Panc1 (cell line): ENCODE data around the gene SERPIND1. TPM values are rescaled to one million over a fixed set of nuclear protein-coding genes. Genes with fewer than 3 reads are reported as not detected.
"Not testable (repeated sequence)": the region's sequence is repeated elsewhere in the genome, so short reads cannot be mapped to it uniquely, and the experiment has no call there.

Source experiments
- ATAC-seq: fragments of 200-7000 bp; cut with Tn5 transposase; 2 replicates; pipeline ENCODE4 v1.9.1; 2020; ENCODE audit warnings: mild to moderate bottlenecking, moderate library complexity
- BruUV-seq: library from RNA; stranded (reverse); fragments of 400-500 nt; replicated peaks from 2 replicates; lab custom pipeline; 2021; lab: Mats Ljungman, UMichigan
- CTCF ChIA-PET: fragments of 300-600 bp; sonication (Branson Sonifier 250); formaldehyde crosslinking; loops from one replicate; lab custom pipeline; 2022; ENCODE audit warnings: antibody characterized with exemption; lab: Charles Lee
- POLR2A ChIA-PET: fragments of 300-600 bp; sonication (Branson Sonifier 250); formaldehyde crosslinking; loops from one replicate; lab custom pipeline; 2022; ENCODE audit warnings: antibody characterized with exemption; lab: Charles Lee
- DNase-seq: peaks from one replicate; pipeline ENCODE4 v3.0.0-alpha.2; 2010; ENCODE audit warnings: low read depth, low spot score
- H3K27ac ChIP-seq: 2 replicates; pipeline ENCODE4 v1.5.1; 2011; ENCODE audit warnings: mild to moderate bottlenecking, low read length, inconsistent platforms
- H3K27me3 ChIP-seq: fragments of 200-500 bp; sonication (Bioruptor generic); 2 replicates; pipeline ENCODE4 v1.6.0; 2014; ENCODE audit warnings: low read length, inconsistent platforms; ENCODE audit not compliant: control insufficient read depth, insufficient read depth
- H3K36me3 ChIP-seq: fragments of 200-500 bp; sonication (Bioruptor generic); 2 replicates; pipeline ENCODE4 v1.5.1; 2014; ENCODE audit warnings: inconsistent platforms, mild to moderate bottlenecking, low read length, moderate library complexity; ENCODE audit not compliant: control insufficient read depth, insufficient read depth
- H3K4me1 ChIP-seq: 2 replicates; pipeline ENCODE4 v1.5.1; 2011; ENCODE audit warnings: inconsistent platforms, mild to moderate bottlenecking, low read length, moderate library complexity; ENCODE audit not compliant: control insufficient read depth, insufficient read depth
- H3K4me3 ChIP-seq, 2 experiments: 2 replicates each; pipeline ENCODE4 v1.5.1; 2011 to 2012; ENCODE audit warnings: low read depth in 2 of 2, low read length in 2 of 2, mild to moderate bottlenecking in 2 of 2, inconsistent platforms in 1 of 2, moderate library complexity in 1 of 2
- H3K9me3 ChIP-seq: fragments of 200-500 bp; sonication (Bioruptor generic); 2 replicates; pipeline ENCODE4 v1.5.1; 2014; ENCODE audit warnings: low read depth, mild to moderate bottlenecking, inconsistent platforms, low read length, moderate library complexity; ENCODE audit not compliant: control insufficient read depth, insufficient read depth
- POLR2AphosphoS5 ChIP-seq: IDR thresholded peaks from 2 replicates; pipeline ENCODE4 v1.6.1; 2012; ENCODE audit warnings: mild to moderate bottlenecking, low read depth, low read length, moderate library complexity
- SIN3A ChIP-seq: IDR thresholded peaks from 2 replicates; pipeline ENCODE4 v1.6.1; 2012; ENCODE audit warnings: low read depth, mild to moderate bottlenecking, low read length, moderate library complexity, borderline replicate concordance; ENCODE audit not compliant: insufficient read depth
- TCF7L2 ChIP-seq: IDR thresholded peaks from 2 replicates; pipeline ENCODE4 v1.6.1; 2011; ENCODE audit warnings: mild to moderate bottlenecking, low read depth, low read length, inconsistent platforms
- in situ Hi-C: cut with HindIII; loops from 2 replicates; pipeline ENCODE4 v1.10.0; 2016; ENCODE audit warnings: low sequenced_read_pairs, low pct_unique_long_range_greater_than_20kb
- intact Hi-C: fragments of 100-400 bp; cut with micrococcal nuclease; formaldehyde crosslinking; loops from one replicate; pipeline ENCODE4 v1.10.0; 2022; ENCODE audit not compliant: unreplicated experiment
- total RNA-seq: library from RNA; stranded (reverse); gene quantifications from one replicate; pipeline ENCODE4 v1.2.1, GENCODE V29; 2021; ENCODE audit not compliant: unreplicated experiment
- TF ChIP-seq, protein P1 (sequence below), 2 experiments: IDR thresholded peaks; 2 replicates each; pipeline ENCODE4 v1.6.1; 2011 to 2012; ENCODE audit warnings: low read depth in 2 of 2, control low read depth in 1 of 2, low read length in 1 of 2, mild to moderate bottlenecking in 1 of 2, moderate library complexity in 1 of 2; ENCODE audit not compliant: insufficient read depth in 1 of 2
- TF ChIP-seq, protein P2 (sequence below): fragments of 450-650 bp; IDR thresholded peaks from 2 replicates; pipeline ENCODE4 v1.5.1; 2017; ENCODE audit warnings: mild to moderate bottlenecking

SERPIND1 gene
- total RNA-seq, 1 experiment from 2014 or later = 0.18 TPM

- in situ Hi-C loops (no loop called here), intact Hi-C loops (no loop called here)
- Histone ChIP-seq H3K4me1 (no peaks in the 10 kb centered on the region), H3K9me3 (no peaks in the 10 kb centered on the region), H3K36me3 (0 out of 2 replicates have a peak, but pooled peaks cover 4% of the 10 kb centered on the region), H3K27me3 (no peaks in the 10 kb centered on the region), H3K4me3 (no peak overlapping the region), H3K27ac (no peak overlapping the region)
- POLR2A ChIA-PET = no interaction called here
- no peak for ATAC-seq
- TF ChIP-seq POLR2AphosphoS5 = no peak
- TF ChIP-seq, protein P1, sequence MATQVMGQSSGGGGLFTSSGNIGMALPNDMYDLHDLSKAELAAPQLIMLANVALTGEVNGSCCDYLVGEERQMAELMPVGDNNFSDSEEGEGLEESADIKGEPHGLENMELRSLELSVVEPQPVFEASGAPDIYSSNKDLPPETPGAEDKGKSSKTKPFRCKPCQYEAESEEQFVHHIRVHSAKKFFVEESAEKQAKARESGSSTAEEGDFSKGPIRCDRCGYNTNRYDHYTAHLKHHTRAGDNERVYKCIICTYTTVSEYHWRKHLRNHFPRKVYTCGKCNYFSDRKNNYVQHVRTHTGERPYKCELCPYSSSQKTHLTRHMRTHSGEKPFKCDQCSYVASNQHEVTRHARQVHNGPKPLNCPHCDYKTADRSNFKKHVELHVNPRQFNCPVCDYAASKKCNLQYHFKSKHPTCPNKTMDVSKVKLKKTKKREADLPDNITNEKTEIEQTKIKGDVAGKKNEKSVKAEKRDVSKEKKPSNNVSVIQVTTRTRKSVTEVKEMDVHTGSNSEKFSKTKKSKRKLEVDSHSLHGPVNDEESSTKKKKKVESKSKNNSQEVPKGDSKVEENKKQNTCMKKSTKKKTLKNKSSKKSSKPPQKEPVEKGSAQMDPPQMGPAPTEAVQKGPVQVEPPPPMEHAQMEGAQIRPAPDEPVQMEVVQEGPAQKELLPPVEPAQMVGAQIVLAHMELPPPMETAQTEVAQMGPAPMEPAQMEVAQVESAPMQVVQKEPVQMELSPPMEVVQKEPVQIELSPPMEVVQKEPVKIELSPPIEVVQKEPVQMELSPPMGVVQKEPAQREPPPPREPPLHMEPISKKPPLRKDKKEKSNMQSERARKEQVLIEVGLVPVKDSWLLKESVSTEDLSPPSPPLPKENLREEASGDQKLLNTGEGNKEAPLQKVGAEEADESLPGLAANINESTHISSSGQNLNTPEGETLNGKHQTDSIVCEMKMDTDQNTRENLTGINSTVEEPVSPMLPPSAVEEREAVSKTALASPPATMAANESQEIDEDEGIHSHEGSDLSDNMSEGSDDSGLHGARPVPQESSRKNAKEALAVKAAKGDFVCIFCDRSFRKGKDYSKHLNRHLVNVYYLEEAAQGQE (IDR thresholded peaks at IDR 0.05; ENCODE audit: insufficient read depth in 1 of 2, low read depth in 2 of 2, low read length in 1 of 2) = no peak
- TF ChIP-seq, protein P2, sequence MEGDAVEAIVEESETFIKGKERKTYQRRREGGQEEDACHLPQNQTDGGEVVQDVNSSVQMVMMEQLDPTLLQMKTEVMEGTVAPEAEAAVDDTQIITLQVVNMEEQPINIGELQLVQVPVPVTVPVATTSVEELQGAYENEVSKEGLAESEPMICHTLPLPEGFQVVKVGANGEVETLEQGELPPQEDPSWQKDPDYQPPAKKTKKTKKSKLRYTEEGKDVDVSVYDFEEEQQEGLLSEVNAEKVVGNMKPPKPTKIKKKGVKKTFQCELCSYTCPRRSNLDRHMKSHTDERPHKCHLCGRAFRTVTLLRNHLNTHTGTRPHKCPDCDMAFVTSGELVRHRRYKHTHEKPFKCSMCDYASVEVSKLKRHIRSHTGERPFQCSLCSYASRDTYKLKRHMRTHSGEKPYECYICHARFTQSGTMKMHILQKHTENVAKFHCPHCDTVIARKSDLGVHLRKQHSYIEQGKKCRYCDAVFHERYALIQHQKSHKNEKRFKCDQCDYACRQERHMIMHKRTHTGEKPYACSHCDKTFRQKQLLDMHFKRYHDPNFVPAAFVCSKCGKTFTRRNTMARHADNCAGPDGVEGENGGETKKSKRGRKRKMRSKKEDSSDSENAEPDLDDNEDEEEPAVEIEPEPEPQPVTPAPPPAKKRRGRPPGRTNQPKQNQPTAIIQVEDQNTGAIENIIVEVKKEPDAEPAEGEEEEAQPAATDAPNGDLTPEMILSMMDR = no peak
- TF ChIP-seq TCF7L2 = no peak
- TF ChIP-seq SIN3A = no peak
- no TSS peak for BruUV-seq
- CTCF ChIA-PET = no interaction called here
- DNase-seq = no peak
These were observed 45.6 kb downstream of the SERPIND1 start for GRCh38 chr22:20819471-20819870.

DNA sequence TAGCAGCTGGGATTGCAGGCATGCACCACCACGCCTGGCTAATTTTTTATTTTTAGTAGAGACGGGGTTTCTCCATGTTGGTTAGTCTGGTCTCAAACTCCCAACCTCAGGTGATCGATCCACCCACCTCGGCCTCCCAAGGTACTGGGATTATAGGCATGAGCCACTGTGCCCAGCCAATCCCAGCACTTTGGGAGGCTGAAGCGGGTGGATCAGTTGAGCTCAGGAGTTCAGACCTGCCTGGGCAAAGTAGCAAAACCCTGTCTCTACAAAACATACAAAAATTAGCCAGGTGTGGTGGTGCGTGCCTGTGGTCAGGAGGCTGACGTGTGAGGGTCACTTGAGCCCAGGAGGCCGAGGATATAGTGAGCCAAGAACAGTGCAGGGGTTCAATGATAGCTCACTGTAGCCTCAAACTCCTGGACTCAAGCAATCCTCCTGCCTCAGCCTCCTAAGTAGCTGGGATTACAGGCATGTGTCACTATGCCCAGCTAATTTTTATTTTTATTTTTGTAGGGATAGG is 47.9 kb downstream of the SERPIND1 start:
- H3K4me3 ChIP-seq, H3K9me3 ChIP-seq, H3K27me3 ChIP-seq, H3K36me3 ChIP-seq, POLR2A ChIA-PET, DNase-seq, CTCF ChIA-PET, H3K4me1 ChIP-seq, intact Hi-C loops, in situ Hi-C loops, BruUV-seq, ATAC-seq, H3K27ac ChIP-seq: not testable (repeated sequence)

- in situ Hi-C loops = no loop called here
- Histone ChIP-seq H3K4me3 (no peak overlapping the region), H3K27me3 (no peaks in the 10 kb centered on the region), H3K4me1 (no peaks in the 10 kb centered on the region), H3K36me3 (0 out of 2 replicates have a peak, but pooled peaks cover 4% of the 10 kb centered on the region), H3K27ac (no peak overlapping the region), H3K9me3 (no peaks in the 10 kb centered on the region)
- intact Hi-C loops = no loop called here
- BruUV-seq = no TSS peak
- TF ChIP-seq TCF7L2 = no peak
- TF ChIP-seq, protein P2 = no peak
- TF ChIP-seq SIN3A = no peak
- TF ChIP-seq, protein P1 (IDR thresholded peaks at IDR 0.05; ENCODE audit: insufficient read depth in 1 of 2, low read depth in 2 of 2, low read length in 1 of 2) = no peak
- no peak for TF ChIP-seq POLR2AphosphoS5
- POLR2A ChIA-PET = no interaction called here
- DNase-seq = no peak
- CTCF ChIA-PET = no interaction called here
- no peak for ATAC-seq
These were observed 48.3 kb downstream of the SERPIND1 start for GRCh38 chr22:20822240-20822639.
